ENCODE data around the gene RAX2.

The RAX2 gene

GRCh38 chr19:3801412-3802096 lies 29.5 kb upstream of the RAX2 start:
- DNase-seq (ENCODE audit: low spot score) = peak; percentile 56

- no peak for DNase-seq (ENCODE audit: low spot score)
Measured at GRCh38 chr19:3800996-3801395, 29.0 kb upstream of the RAX2 start.

GRCh38 chr19:3798137-3798536 lies 26.1 kb upstream of the RAX2 start:
- no peak for DNase-seq (ENCODE audit: low spot score)

- no peak for DNase-seq (ENCODE audit: low spot score)
Measured at GRCh38 chr19:3796358-3796757, 24.3 kb upstream of the RAX2 start.

- no peak for DNase-seq (ENCODE audit: low spot score)
Measured at GRCh38 chr19:3793799-3794198, 21.8 kb upstream of the RAX2 start.

GRCh38 chr19:3792114-3792513 lies 20.1 kb upstream of the RAX2 start:
- no peak for DNase-seq (ENCODE audit: low spot score)

GRCh38 chr19:3790941-3791340 lies 18.9 kb upstream of the RAX2 start:
- DNase-seq (ENCODE audit: low spot score) = no peak

GRCh38 chr19:3790209-3790734 lies 18.2 kb upstream of the RAX2 start:
- no peak for DNase-seq (ENCODE audit: low spot score)

- DNase-seq (ENCODE audit: low spot score) = no peak
Measured at GRCh38 chr19:3788996-3789778, 17.2 kb upstream of the RAX2 start.

- peak; percentile 91 for DNase-seq (ENCODE audit: low spot score)
Measured at GRCh38 chr19:3785938-3786824, 14.2 kb upstream of the RAX2 start, which contains the start of gene MATK. Gene MATK (minus strand): TSS chr19:3786381. CDS start chr19:3785135, 1,246 bp downstream.

GRCh38 chr19:3785451-3785937 lies 13.5 kb upstream of the RAX2 start:
- peak; percentile 60 for DNase-seq (ENCODE audit: low spot score)

GRCh38 chr19:3784607-3785450 lies 12.8 kb upstream of the RAX2 start:
- DNase-seq (ENCODE audit: low spot score) = peak; percentile 43

- DNase-seq (ENCODE audit: low spot score) = peak; percentile 63
Measured at GRCh38 chr19:3783660-3784584, 11.9 kb upstream of the RAX2 start.

- no peak for DNase-seq (ENCODE audit: low spot score)
Measured at GRCh38 chr19:3782903-3783302, 10.9 kb upstream of the RAX2 start.

GRCh38 chr19:3782330-3782729 lies 10.3 kb upstream of the RAX2 start:
- no peak for DNase-seq (ENCODE audit: low spot score)

GRCh38 chr19:3781603-3782002 lies 9.6 kb upstream of the RAX2 start:
- no peak for DNase-seq (ENCODE audit: low spot score)

- no peak for DNase-seq (ENCODE audit: low spot score)
Measured at GRCh38 chr19:3780786-3781304, 8.8 kb upstream of the RAX2 start.

GRCh38 chr19:3778899-3779723 lies 7.1 kb upstream of the RAX2 start:
- peak; percentile 40 for DNase-seq (ENCODE audit: low spot score)

Measured in D341Med (cell line).